ENCODE data around the gene AFTPH.

Gene AFTPH

DNA sequence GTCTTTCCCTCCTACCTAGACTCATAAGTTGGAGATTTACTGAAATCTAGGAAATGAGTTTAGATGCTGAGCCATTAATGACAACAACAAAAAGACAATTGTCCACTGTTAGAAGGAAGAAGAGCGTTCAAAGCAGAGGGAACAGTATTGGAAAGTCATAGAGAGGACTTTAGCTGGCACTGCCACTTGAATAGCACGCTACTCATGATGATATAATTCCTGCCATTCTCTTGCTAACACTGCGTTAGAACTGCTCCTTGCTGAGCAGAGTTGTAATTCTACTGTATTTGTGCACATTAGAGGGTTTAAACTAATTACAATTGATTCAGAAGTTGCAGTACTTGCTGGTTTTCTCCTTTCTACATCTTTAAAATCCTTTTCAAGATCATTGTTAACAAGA, 9.0 kb upstream of the AFTPH start:
- CTCF ChIA-PET: interaction anchor here (1.1 to 1.9 kb wide), 2 partner anchors 8 to 27 kb away, joined by 5 to 17 read pairs; partner anchors contain the start of gene AFTPH
- no peak overlapping the region for H3K4me3 ChIP-seq (ENCODE audit: low read depth, low read length)

DNA sequence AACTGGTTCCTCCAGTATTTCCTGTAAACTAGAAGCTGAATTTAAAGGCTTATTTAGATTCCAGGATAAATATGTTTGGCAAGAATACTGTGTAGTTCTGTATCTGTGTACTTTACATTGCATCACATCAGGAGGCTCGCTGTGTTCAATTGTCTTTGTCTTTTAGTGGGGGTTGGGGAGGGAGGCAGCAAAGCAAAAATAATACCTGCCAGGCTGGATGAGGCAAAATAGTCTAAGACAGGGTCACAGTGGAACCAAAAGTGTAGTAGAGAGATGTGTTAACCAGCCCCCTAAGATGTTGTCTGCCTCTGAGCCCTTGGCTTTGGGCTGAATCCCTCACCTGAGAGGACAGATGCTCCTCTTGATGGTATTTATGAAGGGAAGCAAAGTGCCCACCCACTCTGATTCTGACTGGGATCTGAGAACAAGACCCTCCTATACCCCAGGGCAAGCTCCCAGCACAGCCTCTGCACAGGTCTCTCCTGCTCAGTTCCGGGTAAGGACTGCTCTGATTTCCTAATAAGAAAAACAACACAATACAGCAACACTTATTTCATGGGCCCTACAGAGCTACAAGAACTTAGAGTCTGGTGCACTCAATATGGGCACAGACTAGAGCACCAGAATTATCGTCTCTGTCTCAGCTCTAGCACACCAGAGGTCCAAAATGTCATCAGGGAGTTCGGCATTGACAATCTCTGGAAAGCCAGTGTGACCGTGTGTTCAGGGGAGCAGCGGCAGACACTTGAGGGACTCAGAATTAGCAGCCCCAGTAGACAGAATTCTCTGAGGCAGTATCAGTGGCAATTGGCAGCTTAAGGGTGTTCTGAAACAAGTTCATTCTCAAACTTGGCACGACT, 7.2 kb upstream of the AFTPH start:
- TF ChIP-seq, protein P1, sequence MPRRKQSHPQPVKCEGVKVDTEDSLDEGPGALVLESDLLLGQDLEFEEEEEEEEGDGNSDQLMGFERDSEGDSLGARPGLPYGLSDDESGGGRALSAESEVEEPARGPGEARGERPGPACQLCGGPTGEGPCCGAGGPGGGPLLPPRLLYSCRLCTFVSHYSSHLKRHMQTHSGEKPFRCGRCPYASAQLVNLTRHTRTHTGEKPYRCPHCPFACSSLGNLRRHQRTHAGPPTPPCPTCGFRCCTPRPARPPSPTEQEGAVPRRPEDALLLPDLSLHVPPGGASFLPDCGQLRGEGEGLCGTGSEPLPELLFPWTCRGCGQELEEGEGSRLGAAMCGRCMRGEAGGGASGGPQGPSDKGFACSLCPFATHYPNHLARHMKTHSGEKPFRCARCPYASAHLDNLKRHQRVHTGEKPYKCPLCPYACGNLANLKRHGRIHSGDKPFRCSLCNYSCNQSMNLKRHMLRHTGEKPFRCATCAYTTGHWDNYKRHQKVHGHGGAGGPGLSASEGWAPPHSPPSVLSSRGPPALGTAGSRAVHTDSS (tag by site-specific recombination; IDR thresholded peaks at IDR 0.05): no peak
- TF ChIP-seq ZNF121 (tag by site-specific recombination; IDR thresholded peaks at IDR 0.05): no peak
- POLR2A ChIA-PET: no interaction called here
- no peaks in the 10 kb centered on the region for H3K4me1 ChIP-seq (ENCODE audit: control insufficient read depth, insufficient read depth, low read length)
- no peaks in the 10 kb centered on the region for H3K9me3 ChIP-seq (ENCODE audit: control insufficient read depth, insufficient read depth, low read depth, low read length)
- no peak overlapping the region for H3K27ac ChIP-seq (ENCODE audit: extremely low read depth, low read depth, low read length)
- H3K4me3 ChIP-seq (ENCODE audit: low read depth, low read length): no peak overlapping the region
- CTCF ChIA-PET: no interaction called here
- H3K36me3 ChIP-seq (ENCODE audit: control insufficient read depth in 2 of 2, insufficient read depth in 1 of 2, low read length in 2 of 2): no peaks in the 10 kb centered on the region

More for the DNA sequence above, 9.0 kb upstream of the AFTPH start:
- POLR2A ChIA-PET: interaction anchor here (0.6 kb wide), 1 partner anchor 545 kb away, joined by 9 read pairs; no protein-coding TSS in a partner anchor
- no peaks in the 10 kb centered on the region for H3K9me3 ChIP-seq (ENCODE audit: control insufficient read depth, insufficient read depth, low read depth, low read length)
- no peak for TF ChIP-seq ZNF19 (tag by site-specific recombination; IDR thresholded peaks at IDR 0.05; ENCODE audit: low read depth)
- no peak for TF ChIP-seq ZNF239 (tag by site-specific recombination; IDR thresholded peaks at IDR 0.05)
- no peak for TF ChIP-seq ZNF335 (tag by site-specific recombination; conservative IDR thresholded peaks at IDR 0.05)
- TF ChIP-seq SETDB1 (IDR thresholded peaks at IDR 0.05; ENCODE audit: insufficient read length, low read length): no peak
- TF ChIP-seq, protein P2, sequence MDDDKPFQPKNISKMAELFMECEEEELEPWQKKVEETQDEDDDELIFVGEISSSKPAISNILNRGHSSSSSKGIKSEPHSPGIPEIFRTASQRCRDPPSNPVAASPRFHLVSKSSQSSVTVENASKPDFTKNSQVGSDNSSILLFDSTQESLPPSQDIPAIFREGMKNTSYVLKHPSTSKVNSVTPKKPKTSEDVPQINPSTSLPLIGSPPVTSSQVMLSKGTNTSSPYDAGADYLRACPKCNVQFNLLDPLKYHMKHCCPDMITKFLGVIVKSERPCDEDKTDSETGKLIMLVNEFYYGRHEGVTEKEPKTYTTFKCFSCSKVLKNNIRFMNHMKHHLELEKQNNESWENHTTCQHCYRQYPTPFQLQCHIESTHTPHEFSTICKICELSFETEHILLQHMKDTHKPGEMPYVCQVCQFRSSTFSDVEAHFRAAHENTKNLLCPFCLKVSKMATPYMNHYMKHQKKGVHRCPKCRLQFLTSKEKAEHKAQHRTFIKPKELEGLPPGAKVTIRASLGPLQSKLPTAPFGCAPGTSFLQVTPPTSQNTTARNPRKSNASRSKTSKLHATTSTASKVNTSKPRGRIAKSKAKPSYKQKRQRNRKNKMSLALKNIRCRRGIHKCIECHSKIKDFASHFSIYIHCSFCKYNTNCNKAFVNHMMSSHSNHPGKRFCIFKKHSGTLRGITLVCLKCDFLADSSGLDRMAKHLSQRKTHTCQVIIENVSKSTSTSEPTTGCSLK (tag by site-specific recombination; IDR thresholded peaks at IDR 0.05): no peak
- no peak for TF ChIP-seq ZNF571 (tag by site-specific recombination; IDR thresholded peaks at IDR 0.05)
- TF ChIP-seq, protein P3, sequence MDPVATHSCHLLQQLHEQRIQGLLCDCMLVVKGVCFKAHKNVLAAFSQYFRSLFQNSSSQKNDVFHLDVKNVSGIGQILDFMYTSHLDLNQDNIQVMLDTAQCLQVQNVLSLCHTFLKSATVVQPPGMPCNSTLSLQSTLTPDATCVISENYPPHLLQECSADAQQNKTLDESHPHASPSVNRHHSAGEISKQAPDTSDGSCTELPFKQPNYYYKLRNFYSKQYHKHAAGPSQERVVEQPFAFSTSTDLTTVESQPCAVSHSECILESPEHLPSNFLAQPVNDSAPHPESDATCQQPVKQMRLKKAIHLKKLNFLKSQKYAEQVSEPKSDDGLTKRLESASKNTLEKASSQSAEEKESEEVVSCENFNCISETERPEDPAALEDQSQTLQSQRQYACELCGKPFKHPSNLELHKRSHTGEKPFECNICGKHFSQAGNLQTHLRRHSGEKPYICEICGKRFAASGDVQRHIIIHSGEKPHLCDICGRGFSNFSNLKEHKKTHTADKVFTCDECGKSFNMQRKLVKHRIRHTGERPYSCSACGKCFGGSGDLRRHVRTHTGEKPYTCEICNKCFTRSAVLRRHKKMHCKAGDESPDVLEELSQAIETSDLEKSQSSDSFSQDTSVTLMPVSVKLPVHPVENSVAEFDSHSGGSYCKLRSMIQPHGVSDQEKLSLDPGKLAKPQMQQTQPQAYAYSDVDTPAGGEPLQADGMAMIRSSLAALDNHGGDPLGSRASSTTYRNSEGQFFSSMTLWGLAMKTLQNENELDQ (tag by site-specific recombination; IDR thresholded peaks at IDR 0.05; ENCODE audit: low read depth): no peak
- TF ChIP-seq, protein P4, sequence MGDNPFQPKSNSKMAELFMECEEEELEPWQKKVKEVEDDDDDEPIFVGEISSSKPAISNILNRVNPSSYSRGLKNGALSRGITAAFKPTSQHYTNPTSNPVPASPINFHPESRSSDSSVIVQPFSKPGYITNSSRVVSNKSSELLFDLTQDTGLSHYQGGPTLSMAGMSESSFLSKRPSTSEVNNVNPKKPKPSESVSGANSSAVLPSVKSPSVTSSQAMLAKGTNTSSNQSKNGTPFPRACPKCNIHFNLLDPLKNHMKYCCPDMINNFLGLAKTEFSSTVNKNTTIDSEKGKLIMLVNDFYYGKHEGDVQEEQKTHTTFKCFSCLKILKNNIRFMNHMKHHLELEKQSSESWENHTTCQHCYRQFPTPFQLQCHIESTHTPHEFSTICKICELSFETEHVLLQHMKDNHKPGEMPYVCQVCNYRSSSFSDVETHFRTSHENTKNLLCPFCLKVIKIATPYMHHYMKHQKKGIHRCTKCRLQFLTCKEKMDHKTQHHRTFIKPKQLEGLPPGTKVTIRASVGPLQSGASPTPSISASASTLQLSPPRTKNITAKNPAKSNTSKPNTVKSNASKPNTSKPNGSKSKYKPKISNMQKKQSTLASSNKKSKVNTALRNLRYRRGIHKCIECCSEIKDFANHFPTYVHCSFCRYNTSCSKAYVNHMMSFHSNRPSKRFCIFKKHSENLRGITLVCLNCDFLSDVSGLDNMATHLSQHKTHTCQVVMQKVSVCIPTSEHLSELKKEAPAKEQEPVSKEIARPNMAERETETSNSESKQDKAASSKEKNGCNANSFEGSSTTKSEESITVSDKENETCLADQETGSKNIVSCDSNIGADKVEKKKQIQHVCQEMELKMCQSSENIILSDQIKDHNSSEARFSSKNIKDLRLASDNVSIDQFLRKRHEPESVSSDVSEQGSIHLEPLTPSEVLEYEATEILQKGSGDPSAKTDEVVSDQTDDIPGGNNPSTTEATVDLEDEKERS (tag by site-specific recombination; IDR thresholded peaks at IDR 0.05): no peak
- no peak for TF ChIP-seq ZNF664 (tag by site-specific recombination; IDR thresholded peaks at IDR 0.05)
- no peak for TF ChIP-seq ZNF596 (tag by site-specific recombination; IDR thresholded peaks at IDR 0.05)
- TF ChIP-seq ZNF785 (tag by site-specific recombination; IDR thresholded peaks at IDR 0.05): no peak
- TF ChIP-seq, protein P5, sequence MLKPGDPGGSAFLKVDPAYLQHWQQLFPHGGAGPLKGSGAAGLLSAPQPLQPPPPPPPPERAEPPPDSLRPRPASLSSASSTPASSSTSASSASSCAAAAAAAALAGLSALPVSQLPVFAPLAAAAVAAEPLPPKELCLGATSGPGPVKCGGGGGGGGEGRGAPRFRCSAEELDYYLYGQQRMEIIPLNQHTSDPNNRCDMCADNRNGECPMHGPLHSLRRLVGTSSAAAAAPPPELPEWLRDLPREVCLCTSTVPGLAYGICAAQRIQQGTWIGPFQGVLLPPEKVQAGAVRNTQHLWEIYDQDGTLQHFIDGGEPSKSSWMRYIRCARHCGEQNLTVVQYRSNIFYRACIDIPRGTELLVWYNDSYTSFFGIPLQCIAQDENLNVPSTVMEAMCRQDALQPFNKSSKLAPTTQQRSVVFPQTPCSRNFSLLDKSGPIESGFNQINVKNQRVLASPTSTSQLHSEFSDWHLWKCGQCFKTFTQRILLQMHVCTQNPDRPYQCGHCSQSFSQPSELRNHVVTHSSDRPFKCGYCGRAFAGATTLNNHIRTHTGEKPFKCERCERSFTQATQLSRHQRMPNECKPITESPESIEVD (tag by site-specific recombination; IDR thresholded peaks at IDR 0.05): no peak
- TF ChIP-seq ZNF174 (tag by site-specific recombination; IDR thresholded peaks at IDR 0.05): no peak
- TF ChIP-seq ZNF211 (tag by site-specific recombination; IDR thresholded peaks at IDR 0.05; ENCODE audit: low read depth): no peak
- TF ChIP-seq ZNF121 (tag by site-specific recombination; IDR thresholded peaks at IDR 0.05): no peak
- no peaks in the 10 kb centered on the region for H3K36me3 ChIP-seq (ENCODE audit: control insufficient read depth in 2 of 2, insufficient read depth in 1 of 2, low read length in 2 of 2)
- H3K4me1 ChIP-seq (ENCODE audit: control insufficient read depth, insufficient read depth, low read length): no peaks in the 10 kb centered on the region
- H3K27ac ChIP-seq (ENCODE audit: extremely low read depth, low read depth, low read length): no peak overlapping the region
